HepG2 (cell line): ENCODE results near the gene G6PD. TPM values are rescaled to one million over a fixed set of nuclear protein-coding genes. Genes with fewer than 3 reads are reported as not detected.

Experiments
- ATAC-seq: fragments of 200-7000 bp; cut with Tn5 transposase; 3 replicates; pipeline ENCODE4 v1.9.1; 2020; ENCODE audit warnings: mild to moderate bottlenecking, moderate library complexity
- BruUV-seq: library from RNA; stranded (reverse); fragments of 400-500 nt; replicated peaks from 2 replicates; lab custom pipeline; 2021; lab: Mats Ljungman, UMichigan
- CTCF ChIA-PET: fragments of 300-600 bp; formaldehyde crosslinking; extraction: SDS; loops from one replicate; lab custom pipeline; 2021; ENCODE audit warnings: low total read pairs, inconsistent platforms, low intra/inter-chr PET ratio; lab: Yijun Ruan, JAX
- POLR2A ChIA-PET: fragments of 350-600 bp; sonication (Branson Sonifier 250); formaldehyde crosslinking; loops from one replicate; lab custom pipeline; 2020; ENCODE audit warnings: antibody characterized with exemption, inconsistent platforms; lab: Yijun Ruan, JAX
- DNase-seq: peaks from one replicate; pipeline ENCODE4 v3.0.0-alpha.2; 2015; ENCODE audit warnings: low spot score
- FAIRE-seq: peaks from 3 replicates; lab custom pipeline; 2011; peaks lifted over from hg19 to GRCh38; lab: Jason Lieb, UNC
- H2AFZ ChIP-seq: one replicate; pipeline ENCODE4 v1.6.1; 2011; ENCODE audit warnings: low read length, inconsistent platforms
- H3K27ac ChIP-seq: fragments of 300-600 bp; 3 replicates; pipeline ENCODE4 v1.8.0; 2011; ENCODE audit warnings: mixed run types, mild to moderate bottlenecking, mixed read lengths, low read length, inconsistent platforms; ENCODE audit not compliant: insufficient read depth; ENCODE audit errors: extremely low read length
- H3K27me3 ChIP-seq, 2 experiments: fragments of 200-600 bp in 1 of 2; 2 replicates in 1 of 2; 3 replicates in 1 of 2; pipeline versions ENCODE4 v1.6.0 to v1.8.0; 2011; ENCODE audit warnings: low read length in 2 of 2, mild to moderate bottlenecking in 2 of 2, moderate library complexity in 2 of 2, inconsistent platforms in 1 of 2; ENCODE audit not compliant: insufficient read depth in 2 of 2, control insufficient read depth in 1 of 2
- H3K36me3 ChIP-seq, 2 experiments: fragments of 200-600 bp in 1 of 2; replicated peaks in 1 of 2; 2 replicates in 1 of 2; 3 replicates in 1 of 2; pipeline versions ENCODE4 v1.5.1 to v1.8.0; 2011; ENCODE audit warnings: low read length in 2 of 2, inconsistent platforms in 1 of 2; ENCODE audit not compliant: insufficient read depth in 2 of 2, control insufficient read depth in 1 of 2
- H3K4me1 ChIP-seq: 2 replicates; pipeline ENCODE4 v1.5.1; 2012; ENCODE audit warnings: low read length, inconsistent platforms; ENCODE audit not compliant: insufficient read depth
- H3K4me2 ChIP-seq: 2 replicates; pipeline ENCODE4 v1.6.0; 2011; ENCODE audit warnings: low read depth, low read length, inconsistent platforms
- H3K4me3 ChIP-seq, 3 experiments: fragments of 200-600 bp in 1 of 3; sonication (generic), shearing (Covaris generic) in 1 of 3; replicated peaks in 1 of 3; 2 replicates each; pipeline ENCODE4 v1.5.1; 2011 to 2016; ENCODE audit warnings: low read length in 3 of 3, inconsistent platforms in 2 of 3, low read depth in 2 of 3, mild to moderate bottlenecking in 2 of 3, control low read depth in 1 of 3, mixed read lengths in 1 of 3; ENCODE audit not compliant: insufficient read depth in 1 of 3
- H3K79me2 ChIP-seq: one replicate; pipeline ENCODE4 v1.6.1; 2011; ENCODE audit warnings: low read length, inconsistent platforms; ENCODE audit not compliant: insufficient read depth
- H3K9ac ChIP-seq: 2 replicates; pipeline ENCODE4 v1.6.0; 2011; ENCODE audit warnings: mild to moderate bottlenecking, low read depth, low read length, inconsistent platforms; ENCODE audit not compliant: insufficient read depth
- H3K9me3 ChIP-seq: 2 replicates; pipeline ENCODE4 v1.5.1; 2012; ENCODE audit warnings: mild to moderate bottlenecking, low read length
- H4K20me1 ChIP-seq: 2 replicates; pipeline ENCODE4 v1.6.0; 2011; ENCODE audit warnings: inconsistent platforms, mild to moderate bottlenecking, low read length, moderate library complexity; ENCODE audit not compliant: insufficient read depth
- CERS6 ChIP-seq: sonication (generic); formaldehyde crosslinking; IDR thresholded peaks from 2 replicates; pipeline ENCODE4 v1.5.0; 2020; ENCODE audit warnings: missing genetic modification reagents
- HIVEP1 ChIP-seq: sonication (generic); formaldehyde crosslinking; IDR thresholded peaks from 2 replicates; pipeline ENCODE4 v1.4.0; 2020; ENCODE audit warnings: mild to moderate bottlenecking, missing genetic modification reagents
- MAFK ChIP-seq, 2 experiments: IDR thresholded peaks in 1 of 2; conservative IDR thresholded peaks in 1 of 2; 2 replicates each; pipeline ENCODE4 v1.6.1; 2011; ENCODE audit warnings: improper control_type of control experiment in 2 of 2, low read length in 2 of 2
- MAZ ChIP-seq, 2 experiments: sonication (generic) in 1 of 2; formaldehyde crosslinking in 1 of 2; IDR thresholded peaks; 2 replicates each; pipeline versions ENCODE4 v1.5.0 to v1.6.1; 2012 to 2020; ENCODE audit warnings: low read depth in 2 of 2, mild to moderate bottlenecking in 2 of 2, borderline replicate concordance in 1 of 2, improper control_type of control experiment in 1 of 2, low read length in 1 of 2, missing genetic modification reagents in 1 of 2, moderate library complexity in 1 of 2
- MTF1 ChIP-seq: sonication (generic); formaldehyde crosslinking; IDR thresholded peaks from 2 replicates; pipeline ENCODE4 v1.5.0; 2020; ENCODE audit warnings: missing genetic modification reagents
- TBP ChIP-seq: sonication (generic); formaldehyde crosslinking; IDR thresholded peaks from 2 replicates; pipeline ENCODE4 v1.5.0; 2020; ENCODE audit warnings: missing genetic modification reagents
- ZNF33A ChIP-seq: sonication (generic); formaldehyde crosslinking; IDR thresholded peaks from 2 replicates; pipeline ENCODE4 v1.5.1; 2020; ENCODE audit warnings: missing genetic modification reagents, mild to moderate bottlenecking, moderate library complexity, borderline replicate concordance
- ZNF724P ChIP-seq: sonication (generic); formaldehyde crosslinking; IDR thresholded peaks from 2 replicates; pipeline ENCODE4 v1.8.0; 2022; ENCODE audit warnings: missing genetic modification reagents, borderline replicate concordance
- WGBS: methylation state at CpG from one replicate; pipeline ENCODE4 v1.1.6; 2017; ENCODE audit warnings: low lambda C conversion rate; 5-methylcytosine and 5-hydroxymethylcytosine counted together
- in situ Hi-C: cut with HindIII; loops from 2 replicates; pipeline ENCODE4 v1.10.0; 2017; ENCODE audit warnings: low pct_unique_long_range_greater_than_20kb; ENCODE audit not compliant: extremely low pct_ligation_motif_present
- intact Hi-C: fragments of 100-400 bp; cut with micrococcal nuclease; formaldehyde crosslinking; loops from one replicate; pipeline ENCODE4 v1.10.0; 2022; ENCODE audit not compliant: unreplicated experiment
- polyA plus RNA-seq, 8 experiments: library from polyadenylated mRNA; depleted of rRNA in 3 of 8; stranded (reverse) in 7 of 8; unstranded in 1 of 8; fragments of >200 nt; fragmentation: Illumina TruSeq in 4 of 8; extraction: Trizol in 4 of 8; gene quantifications; 2 replicates each; pipeline versions ENCODE4 v1.2.1 to v1.2.3, GENCODE V29; 2011 to 2016; ENCODE audit warnings: low read depth in 4 of 8, missing spikeins in 1 of 8, mixed read lengths in 1 of 8; ENCODE audit not compliant: insufficient read depth in 1 of 8
- total RNA-seq, 5 experiments: library from RNA; depleted of rRNA; stranded (reverse); fragments of >200 nt; fragmentation: Illumina TruSeq; extraction: Trizol; gene quantifications; 2 replicates each; pipeline ENCODE4 v1.2.3, GENCODE V29; 2016; ENCODE audit warnings: low read depth in 1 of 5
- TF ChIP-seq, protein P1 (sequence below): sonication (generic); formaldehyde crosslinking; IDR thresholded peaks from 2 replicates; pipeline ENCODE4 v1.5.0; 2020; ENCODE audit warnings: mild to moderate bottlenecking, missing genetic modification reagents
- TF ChIP-seq, protein P2 (sequence below): sonication (generic); formaldehyde crosslinking; IDR thresholded peaks from 2 replicates; pipeline ENCODE4 v1.9.0; 2021; ENCODE audit warnings: missing genetic modification reagents, mild to moderate bottlenecking, borderline replicate concordance
- TF ChIP-seq, protein P3 (sequence below): sonication (generic); formaldehyde crosslinking; IDR thresholded peaks from 2 replicates; pipeline ENCODE4 v1.4.0; 2020; ENCODE audit warnings: mild to moderate bottlenecking, missing genetic modification reagents

G6PD gene
- total and polyA plus RNA-seq, 2 of the 13 experiments (the other 11 are each of a cell fraction or from before 2014, with no cell fraction given): 18.8 to 28.8 TPM

- whole genome bisulfite sequencing: 0% methylated on average over 1 of the region's 5 CpGs
- DNase-seq (no peak), FAIRE-seq (no peak), ATAC-seq (no peak)
- POLR2A ChIA-PET: no interaction called here
- intact Hi-C loops: no loop called here
- in situ Hi-C loops: loop anchor here (25.0 kb wide), 1 partner anchor 244 kb away; the partner anchor contains the start of gene SMIM9
- Histone ChIP-seq H3K27me3 (0 out of 5 replicates have a peak, but pooled peaks cover 0 to 6% of the 10 kb centered on the region in 2 experiments), H3K36me3 (no peaks in the 10 kb centered on the region), H3K9ac (no peak overlapping the region), H4K20me1 (no peaks in the 10 kb centered on the region), H3K4me3 (no peak overlapping the region), H2AFZ (no peak overlapping the region), H3K79me2 (no peaks in the 10 kb centered on the region), H3K9me3 (no peaks in the 10 kb centered on the region), H3K27ac (no peak overlapping the region), H3K4me2 (no peak overlapping the region), H3K4me1 (no peaks in the 10 kb centered on the region)
- CTCF ChIA-PET: no interaction called here
- BruUV-seq: no TSS peak
- TF ChIP-seq MTF1: no peak
- no peak for TF ChIP-seq ZNF724P (CRISPR knock-in tag)
Measured at GRCh38 chrX:154593201-154593600, 46.6 kb upstream of the G6PD start.

DNA sequence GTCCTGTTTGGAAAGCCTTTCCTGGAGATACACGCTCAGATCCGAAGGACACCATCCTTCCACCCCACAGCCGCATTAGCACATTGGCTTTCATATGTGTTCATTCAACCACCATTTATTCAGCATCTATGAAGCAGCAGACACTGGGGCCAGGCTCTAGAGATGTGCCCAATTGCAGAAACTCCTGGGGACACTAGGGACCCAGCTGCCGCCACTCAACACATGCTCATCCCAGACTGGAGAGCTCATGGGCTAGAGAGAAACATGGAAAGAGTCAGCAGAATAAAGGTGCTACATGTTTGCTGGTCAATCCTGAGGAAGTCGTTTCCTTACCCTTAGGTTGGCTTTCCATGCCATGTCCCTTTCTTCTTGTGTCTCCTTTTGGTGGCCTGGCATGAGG is 45.9 kb upstream of the G6PD start:
- Histone ChIP-seq H4K20me1 (no peaks in the 10 kb centered on the region), H3K4me2 (no peak overlapping the region), H3K27me3 (0 out of 5 replicates have a peak, but pooled peaks cover 0 to 6% of the 10 kb centered on the region in 2 experiments), H3K9me3 (no peaks in the 10 kb centered on the region), H3K9ac (no peak overlapping the region), H3K27ac (no peak overlapping the region), H3K79me2 (no peaks in the 10 kb centered on the region), H3K4me3 (no peak overlapping the region), H3K36me3 (no peaks in the 10 kb centered on the region), H3K4me1 (no peaks in the 10 kb centered on the region), H2AFZ (no peak overlapping the region)
- no peak for ATAC-seq
- 56% methylated on average over 3 of the region's 5 CpGs for WGBS
- in situ Hi-C loops (loop anchor here (25.0 kb wide), 1 partner anchor 245 kb away; the partner anchor contains the start of gene SMIM9), intact Hi-C loops (no loop called here)
- ChIA-PET CTCF (no interaction called here), POLR2A (no interaction called here)
- FAIRE-seq: no peak
- no TSS peak for BruUV-seq
- no peak for DNase-seq
- TF ChIP-seq, protein P1, sequence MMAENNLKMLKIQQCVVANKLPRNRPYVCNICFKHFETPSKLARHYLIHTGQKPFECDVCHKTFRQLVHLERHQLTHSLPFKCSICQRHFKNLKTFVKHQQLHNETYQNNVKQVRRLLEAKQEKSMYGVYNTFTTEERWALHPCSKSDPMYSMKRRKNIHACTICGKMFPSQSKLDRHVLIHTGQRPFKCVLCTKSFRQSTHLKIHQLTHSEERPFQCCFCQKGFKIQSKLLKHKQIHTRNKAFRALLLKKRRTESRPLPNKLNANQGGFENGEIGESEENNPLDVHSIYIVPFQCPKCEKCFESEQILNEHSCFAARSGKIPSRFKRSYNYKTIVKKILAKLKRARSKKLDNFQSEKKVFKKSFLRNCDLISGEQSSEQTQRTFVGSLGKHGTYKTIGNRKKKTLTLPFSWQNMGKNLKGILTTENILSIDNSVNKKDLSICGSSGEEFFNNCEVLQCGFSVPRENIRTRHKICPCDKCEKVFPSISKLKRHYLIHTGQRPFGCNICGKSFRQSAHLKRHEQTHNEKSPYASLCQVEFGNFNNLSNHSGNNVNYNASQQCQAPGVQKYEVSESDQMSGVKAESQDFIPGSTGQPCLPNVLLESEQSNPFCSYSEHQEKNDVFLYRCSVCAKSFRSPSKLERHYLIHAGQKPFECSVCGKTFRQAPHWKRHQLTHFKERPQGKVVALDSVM: no peak
- no peak for TF ChIP-seq MAFK (conservative IDR thresholded peaks at IDR 0.05 in 1 of 2, IDR thresholded peaks at IDR 0.05 in 1 of 2; ENCODE audit: low read length in 2 of 2)
- no peak for TF ChIP-seq ZNF33A (CRISPR knock-in tag)
- no peak for TF ChIP-seq CERS6 (CRISPR knock-in tag)
- no peak for TF ChIP-seq HIVEP1 (CRISPR knock-in tag)
- TF ChIP-seq, protein P2, sequence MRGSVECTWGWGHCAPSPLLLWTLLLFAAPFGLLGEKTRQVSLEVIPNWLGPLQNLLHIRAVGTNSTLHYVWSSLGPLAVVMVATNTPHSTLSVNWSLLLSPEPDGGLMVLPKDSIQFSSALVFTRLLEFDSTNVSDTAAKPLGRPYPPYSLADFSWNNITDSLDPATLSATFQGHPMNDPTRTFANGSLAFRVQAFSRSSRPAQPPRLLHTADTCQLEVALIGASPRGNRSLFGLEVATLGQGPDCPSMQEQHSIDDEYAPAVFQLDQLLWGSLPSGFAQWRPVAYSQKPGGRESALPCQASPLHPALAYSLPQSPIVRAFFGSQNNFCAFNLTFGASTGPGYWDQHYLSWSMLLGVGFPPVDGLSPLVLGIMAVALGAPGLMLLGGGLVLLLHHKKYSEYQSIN (CRISPR knock-in tag): no peak
- TF ChIP-seq TBP (CRISPR knock-in tag): no peak
- TF ChIP-seq, protein P3, sequence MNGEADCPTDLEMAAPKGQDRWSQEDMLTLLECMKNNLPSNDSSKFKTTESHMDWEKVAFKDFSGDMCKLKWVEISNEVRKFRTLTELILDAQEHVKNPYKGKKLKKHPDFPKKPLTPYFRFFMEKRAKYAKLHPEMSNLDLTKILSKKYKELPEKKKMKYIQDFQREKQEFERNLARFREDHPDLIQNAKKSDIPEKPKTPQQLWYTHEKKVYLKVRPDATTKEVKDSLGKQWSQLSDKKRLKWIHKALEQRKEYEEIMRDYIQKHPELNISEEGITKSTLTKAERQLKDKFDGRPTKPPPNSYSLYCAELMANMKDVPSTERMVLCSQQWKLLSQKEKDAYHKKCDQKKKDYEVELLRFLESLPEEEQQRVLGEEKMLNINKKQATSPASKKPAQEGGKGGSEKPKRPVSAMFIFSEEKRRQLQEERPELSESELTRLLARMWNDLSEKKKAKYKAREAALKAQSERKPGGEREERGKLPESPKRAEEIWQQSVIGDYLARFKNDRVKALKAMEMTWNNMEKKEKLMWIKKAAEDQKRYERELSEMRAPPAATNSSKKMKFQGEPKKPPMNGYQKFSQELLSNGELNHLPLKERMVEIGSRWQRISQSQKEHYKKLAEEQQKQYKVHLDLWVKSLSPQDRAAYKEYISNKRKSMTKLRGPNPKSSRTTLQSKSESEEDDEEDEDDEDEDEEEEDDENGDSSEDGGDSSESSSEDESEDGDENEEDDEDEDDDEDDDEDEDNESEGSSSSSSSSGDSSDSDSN: no peak
- TF ChIP-seq MAZ (IDR thresholded peaks at IDR 0.05; ENCODE audit: borderline replicate concordance, low read depth, low read length): no peak
- TF ChIP-seq MAZ (CRISPR knock-in tag; IDR thresholded peaks at IDR 0.05; ENCODE audit: low read depth): no peak
